Stimulated activated naive B cell treated with anti-CD40 and anti-IgM and Interleukin-4, amounts not matched to agents 10 μg/mL and 1 μg/mL and 100 μg/mL, for 72 hours (primary cell): ENCODE data around the gene GFOD1.
A peak's percentile ranks its signal among the peaks of the same experiment; 100 is the strongest.
"Not testable (repeated sequence)": the region's sequence is repeated elsewhere in the genome, so short reads cannot be mapped to it uniquely, and the experiment has no call there.

Experiments used
- ATAC-seq, 2 donors: fragments of 150-1000 bp; cut with Tn5 transposase; replicated peaks; 2 replicates each; pipeline ENCODE4 v1.10.0; 2021; ENCODE audit warnings: moderate library complexity in 1 of 2
- DNase-seq: peaks from one replicate; pipeline ENCODE4 v3.0.0; 2021
- H3K27ac Mint-ChIP-seq: one replicate; pipeline ENCODE4 v1.8.0; 2022; ENCODE audit warnings: mild to moderate bottlenecking, mixed read lengths
- H3K27me3 Mint-ChIP-seq, 2 donors: one replicate each; pipeline ENCODE4 v1.8.0; 2022; ENCODE audit warnings: mixed read lengths in 2 of 2
- H3K36me3 Mint-ChIP-seq, 2 donors: one replicate each; pipeline ENCODE4 v1.8.0; 2022; ENCODE audit warnings: mixed read lengths in 2 of 2, mild to moderate bottlenecking in 1 of 2
- H3K4me1 Mint-ChIP-seq, 2 donors: one replicate each; pipeline ENCODE4 v1.8.0; 2022; ENCODE audit warnings: mixed read lengths in 2 of 2, mild to moderate bottlenecking in 1 of 2
- H3K4me3 Mint-ChIP-seq, 2 donors: one replicate each; pipeline ENCODE4 v1.8.0; 2022; ENCODE audit warnings: mild to moderate bottlenecking in 2 of 2, mixed read lengths in 2 of 2, moderate library complexity in 1 of 2
- H3K9me3 Mint-ChIP-seq, 2 donors: one replicate each; pipeline ENCODE4 v1.8.0; 2022; ENCODE audit warnings: mixed read lengths in 2 of 2, mild to moderate bottlenecking in 1 of 2

GFOD1 gene

DNA sequence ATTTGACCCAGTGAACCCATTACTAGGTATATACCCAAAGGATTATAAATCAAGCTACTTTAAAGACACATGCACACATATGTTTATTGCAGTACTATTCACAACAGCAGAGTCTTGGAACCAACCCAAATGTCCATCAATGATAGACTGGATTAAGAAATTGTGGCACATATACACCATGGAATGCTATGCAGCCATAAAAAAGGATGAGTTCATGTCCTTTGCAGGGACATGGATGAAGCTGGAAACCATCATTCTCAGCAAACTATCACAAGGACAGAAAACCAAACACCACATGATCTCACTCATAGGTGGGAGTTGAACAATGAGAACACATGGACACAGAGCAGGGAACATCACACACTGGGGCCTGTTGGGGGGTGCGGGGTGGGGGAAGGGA lies 98.2 kb downstream of the GFOD1 start:
- H3K27me3 Mint-ChIP-seq, H3K9me3 Mint-ChIP-seq, ATAC-seq, H3K4me3 Mint-ChIP-seq, DNase-seq, H3K27ac Mint-ChIP-seq: not testable (repeated sequence)
- Mint-ChIP-seq H3K4me1 (peaks cover 14 to 30% of the 10 kb centered on the region in 2 donors), H3K36me3 (peaks cover 2 to 22% of the 10 kb centered on the region in 2 donors)

DNA sequence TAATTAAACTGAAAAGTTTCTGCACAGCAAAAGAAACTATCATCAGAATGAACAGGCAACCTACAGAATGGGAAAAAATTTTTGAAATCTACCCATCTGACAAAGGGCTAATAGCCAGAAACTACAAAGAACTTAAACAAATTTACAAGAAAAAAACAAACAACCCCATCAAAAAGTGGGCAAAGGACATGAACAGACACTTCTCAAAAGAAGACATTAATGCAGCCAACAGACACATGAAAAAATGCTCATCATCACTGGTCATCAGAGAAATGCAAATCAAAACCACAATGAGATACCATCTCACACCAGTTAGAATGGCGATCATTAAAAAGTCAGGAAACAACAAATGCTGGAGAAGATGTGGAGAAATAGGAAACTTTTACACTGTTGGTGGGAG lies 98.6 kb downstream of the GFOD1 start:
- H3K27ac Mint-ChIP-seq, H3K4me3 Mint-ChIP-seq, ATAC-seq, DNase-seq, H3K27me3 Mint-ChIP-seq, H3K9me3 Mint-ChIP-seq: not testable (repeated sequence)
- H3K4me1 Mint-ChIP-seq: peaks cover 14 to 32% of the 10 kb centered on the region in 2 donors
- peaks cover 2 to 22% of the 10 kb centered on the region in 2 donors for H3K36me3 Mint-ChIP-seq

DNA sequence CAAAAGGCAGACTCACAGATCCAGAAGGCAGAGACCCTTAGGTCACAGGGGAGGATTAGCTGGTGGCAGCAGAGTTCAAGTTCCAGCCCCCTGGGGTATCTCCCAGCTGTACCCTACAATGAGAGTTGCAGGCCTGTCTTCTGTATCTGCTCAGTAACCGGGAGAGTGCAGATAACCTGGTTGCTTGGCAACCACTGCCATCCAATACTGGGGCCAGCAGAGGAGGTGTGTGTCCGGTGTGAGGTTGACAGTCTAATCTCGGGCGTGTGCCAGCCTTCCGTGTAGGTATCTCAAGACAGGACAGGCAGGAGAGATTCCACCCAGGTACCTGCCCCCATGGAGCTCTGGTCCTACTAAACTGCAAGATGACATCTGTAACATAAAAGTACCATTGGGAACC lies 102.4 kb downstream of the GFOD1 start:
- Mint-ChIP-seq H3K27me3 (no peaks in the 10 kb centered on the region), H3K36me3 (peaks cover 0 to 18% of the 10 kb centered on the region in 2 donors), H3K4me3 (no peak overlapping the region), H3K4me1 (peaks cover 28 to 45% of the 10 kb centered on the region in 2 donors), H3K27ac (peak overlapping the region; percentile 9), H3K9me3 (no peaks in the 10 kb centered on the region)
- ATAC-seq (no peak), DNase-seq (no peak)

GRCh38 chr6:13384506-13384905 lies 102.9 kb downstream of the GFOD1 start:
- Mint-ChIP-seq H3K36me3 (peaks cover 0 to 15% of the 10 kb centered on the region in 2 donors), H3K4me3 (no peak overlapping the region), H3K27ac (no peak overlapping the region), H3K27me3 (no peaks in the 10 kb centered on the region), H3K9me3 (no peaks in the 10 kb centered on the region), H3K4me1 (peaks cover 28 to 50% of the 10 kb centered on the region in 2 donors)
- ATAC-seq (no peak), DNase-seq (no peak)

DNA sequence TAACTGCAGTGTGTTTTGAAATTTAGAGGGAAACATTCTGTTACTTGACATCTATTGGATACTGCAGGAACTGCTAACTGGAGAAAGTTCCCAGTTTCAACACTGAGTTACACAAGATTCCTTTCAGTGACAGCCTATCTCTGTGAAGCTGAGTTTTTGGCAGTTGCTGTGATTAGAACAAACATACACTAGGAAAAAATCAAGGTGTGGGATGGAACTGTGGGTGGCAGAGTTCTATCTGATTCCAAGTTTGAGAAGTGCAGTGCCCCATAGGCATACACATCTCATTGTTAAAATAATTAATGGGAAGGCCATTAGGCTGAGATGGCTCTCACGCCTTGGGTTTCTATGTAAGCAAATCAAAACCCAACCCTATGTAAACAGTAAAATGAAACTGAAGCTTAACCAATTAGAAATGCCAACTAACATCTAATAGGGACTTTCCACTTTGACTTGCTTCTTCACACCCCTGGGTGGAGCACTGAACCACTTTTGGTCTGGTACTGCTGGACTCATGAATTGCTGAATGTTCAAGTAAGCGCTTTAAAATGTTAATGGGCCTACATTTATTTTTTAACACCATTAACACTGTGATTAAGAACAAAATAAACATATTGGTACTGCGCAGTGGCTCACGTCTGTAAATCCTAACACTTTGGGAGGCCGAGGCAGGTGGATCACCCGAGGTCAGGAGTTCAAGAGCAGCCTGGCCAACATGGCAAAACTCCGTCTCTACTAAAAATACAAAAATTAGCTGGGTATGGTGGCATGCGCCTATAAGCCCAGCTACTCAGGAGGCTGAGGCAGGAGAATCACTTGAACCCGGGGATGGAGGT lies 103.9 kb downstream of the GFOD1 start:
- Mint-ChIP-seq H3K4me1 (peaks cover 35 to 59% of the 10 kb centered on the region in 2 donors), H3K27me3 (no peaks in the 10 kb centered on the region), H3K4me3 (no peak overlapping the region), H3K9me3 (no peaks in the 10 kb centered on the region), H3K27ac (peak overlapping the region; percentile 56), H3K36me3 (peaks cover 0 to 10% of the 10 kb centered on the region in 2 donors)
- peak; percentile 35 for DNase-seq
- peak; percentile 98 to 99 for ATAC-seq

GRCh38 chr6:13380761-13381160 lies 106.6 kb downstream of the GFOD1 start:
- H3K27me3 Mint-ChIP-seq: no peaks in the 10 kb centered on the region
- DNase-seq (no peak), ATAC-seq (no peak)
- H3K27ac Mint-ChIP-seq: no peak overlapping the region
- peaks cover 8 to 17% of the 10 kb centered on the region in 2 donors for H3K36me3 Mint-ChIP-seq
- peaks cover 41 to 67% of the 10 kb centered on the region in 2 donors for H3K4me1 Mint-ChIP-seq
- H3K4me3 Mint-ChIP-seq: no peak overlapping the region
- peaks cover 0 to 3% of the 10 kb centered on the region in 2 donors for H3K9me3 Mint-ChIP-seq

DNA sequence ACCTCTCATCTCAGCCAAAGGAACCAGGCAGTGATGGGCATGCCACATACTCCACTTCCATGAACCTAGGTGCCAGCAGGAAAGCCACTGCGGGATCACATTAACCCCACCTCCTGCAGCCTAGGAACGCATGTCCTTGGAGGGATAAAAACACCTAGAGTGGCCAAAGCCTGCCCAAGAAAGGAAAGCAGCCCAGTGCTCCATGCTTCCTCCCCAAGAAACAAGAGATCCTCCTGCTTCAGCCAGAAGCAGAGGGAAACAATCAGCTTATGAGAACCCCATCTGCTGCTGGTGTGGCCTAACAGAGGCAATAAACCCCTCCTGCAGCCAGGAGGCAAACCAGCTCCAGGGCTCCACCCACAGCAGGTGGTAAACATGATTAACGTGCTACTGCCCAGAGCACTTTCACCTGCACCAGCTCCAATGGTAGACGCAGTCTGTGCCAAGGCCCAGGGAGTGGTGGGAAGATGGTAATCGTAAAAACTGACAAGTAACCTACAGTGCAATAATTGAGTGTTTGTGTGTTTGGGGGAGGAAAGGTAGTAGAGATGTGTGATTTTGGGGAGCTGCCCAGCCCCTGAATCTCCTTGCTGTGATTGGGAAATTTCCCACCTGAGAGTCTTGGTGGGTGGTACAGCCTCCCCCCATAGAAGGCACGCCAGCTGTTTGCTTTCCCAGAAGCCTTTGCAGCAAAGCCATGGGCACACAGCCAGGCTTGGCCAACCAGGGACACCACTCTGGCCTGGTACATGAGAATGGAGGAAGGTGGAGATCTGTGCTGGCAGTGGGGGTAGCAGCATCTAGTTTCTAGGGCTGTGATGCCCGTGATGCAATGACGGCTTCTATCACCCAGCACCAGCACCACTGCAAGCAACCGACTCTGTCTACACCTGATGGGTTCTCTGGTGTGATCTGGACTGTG lies 108.5 kb downstream of the GFOD1 start:
- Mint-ChIP-seq H3K9me3 (peaks cover 0 to 3% of the 10 kb centered on the region in 2 donors), H3K27me3 (no peaks in the 10 kb centered on the region), H3K36me3 (peaks cover 8 to 17% of the 10 kb centered on the region in 2 donors), H3K4me3 (no peak overlapping the region), H3K27ac (no peak overlapping the region), H3K4me1 (peaks cover 42 to 64% of the 10 kb centered on the region in 2 donors)
- ATAC-seq: no peak
- DNase-seq: no peak

- no peak overlapping the region for H3K4me3 Mint-ChIP-seq
- peaks cover 42 to 62% of the 10 kb centered on the region in 2 donors for H3K4me1 Mint-ChIP-seq
- DNase-seq (no peak), ATAC-seq (peak in 1 of 2 donors; percentile 35)
- no peaks in the 10 kb centered on the region for H3K27me3 Mint-ChIP-seq
- peaks cover 0 to 3% of the 10 kb centered on the region in 2 donors for H3K9me3 Mint-ChIP-seq
- H3K36me3 Mint-ChIP-seq: peaks cover 8 to 17% of the 10 kb centered on the region in 2 donors
- H3K27ac Mint-ChIP-seq: no peak overlapping the region
These were observed 110.2 kb downstream of the GFOD1 start for GRCh38 chr6:13377054-13377758.

- DNase-seq (no peak), ATAC-seq (peak in 1 of 2 donors; percentile 61)
These were observed 112.0 kb downstream of the GFOD1 start for GRCh38 chr6:13375360-13375878.

GRCh38 chr6:13373919-13374318 lies 113.5 kb downstream of the GFOD1 start:
- no peak overlapping the region for H3K27ac Mint-ChIP-seq
- peaks cover 8 to 17% of the 10 kb centered on the region in 2 donors for H3K36me3 Mint-ChIP-seq
- no peak overlapping the region for H3K4me3 Mint-ChIP-seq
- H3K27me3 Mint-ChIP-seq: no peaks in the 10 kb centered on the region
- DNase-seq (no peak), ATAC-seq (no peak)
- H3K4me1 Mint-ChIP-seq: peaks cover 33 to 42% of the 10 kb centered on the region in 2 donors
- H3K9me3 Mint-ChIP-seq: peaks cover 0 to 3% of the 10 kb centered on the region in 2 donors

More at GRCh38 chr6:13375360-13375878, 112.0 kb downstream of the GFOD1 start:
- H3K36me3 Mint-ChIP-seq: peaks cover 8 to 17% of the 10 kb centered on the region in 2 donors
- H3K4me1 Mint-ChIP-seq: peaks cover 36 to 53% of the 10 kb centered on the region in 2 donors
- no peaks in the 10 kb centered on the region for H3K27me3 Mint-ChIP-seq
- peaks cover 0 to 3% of the 10 kb centered on the region in 2 donors for H3K9me3 Mint-ChIP-seq
- no peak overlapping the region for H3K4me3 Mint-ChIP-seq
- no peak overlapping the region for H3K27ac Mint-ChIP-seq

DNA sequence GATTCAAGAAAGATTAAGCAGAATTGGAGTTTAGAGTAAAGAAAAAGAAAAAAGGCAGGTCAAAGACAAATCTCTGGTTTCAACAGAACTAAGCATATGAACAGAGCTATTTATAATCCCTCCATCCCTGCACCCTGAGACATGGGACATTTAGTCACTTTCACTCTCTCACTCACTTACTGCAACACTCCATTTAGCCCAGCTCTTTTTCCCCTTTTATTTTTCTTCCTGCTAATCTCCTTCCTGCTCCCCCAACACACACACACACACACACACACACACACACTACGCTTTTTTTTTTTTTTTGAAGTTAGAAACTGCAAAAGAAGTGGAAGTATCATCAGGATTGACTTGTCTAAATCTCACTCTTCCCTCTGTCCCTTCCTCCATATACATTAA lies 113.9 kb downstream of the GFOD1 start:
- Mint-ChIP-seq H3K4me3 (no peak overlapping the region), H3K27me3 (no peaks in the 10 kb centered on the region), H3K27ac (no peak overlapping the region), H3K9me3 (peaks cover 0 to 3% of the 10 kb centered on the region in 2 donors), H3K4me1 (peaks cover 31 to 41% of the 10 kb centered on the region in 2 donors), H3K36me3 (peaks cover 8 to 17% of the 10 kb centered on the region in 2 donors)
- DNase-seq (no peak), ATAC-seq (no peak)

GRCh38 chr6:13372688-13373487 lies 114.5 kb downstream of the GFOD1 start:
- DNase-seq (no peak), ATAC-seq (no peak)
- Mint-ChIP-seq H3K27me3 (no peaks in the 10 kb centered on the region), H3K36me3 (peaks cover 5 to 13% of the 10 kb centered on the region in 2 donors), H3K27ac (no peak overlapping the region), H3K9me3 (peaks cover 0 to 3% of the 10 kb centered on the region in 2 donors), H3K4me3 (no peak overlapping the region), H3K4me1 (peaks cover 29 to 35% of the 10 kb centered on the region in 2 donors)

DNA sequence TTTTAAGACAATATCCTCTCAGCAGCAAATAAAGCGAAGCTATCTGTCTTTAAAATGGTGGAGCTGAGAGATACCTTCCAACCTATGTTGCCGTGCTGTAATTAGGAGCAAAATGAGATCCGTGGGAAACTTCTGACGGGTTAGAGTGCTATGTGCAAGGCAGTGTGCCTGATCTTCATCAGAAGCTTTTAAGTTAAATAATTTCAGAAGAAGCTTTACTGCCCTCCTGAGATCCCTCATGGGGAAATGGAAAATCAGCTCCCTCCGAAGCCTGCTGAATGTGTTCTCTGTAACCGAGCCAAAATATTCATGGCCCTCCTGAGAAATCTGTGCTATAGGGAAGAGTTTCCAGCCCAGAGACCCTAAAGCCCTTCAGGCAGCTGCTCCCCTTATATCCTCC lies 115.3 kb downstream of the GFOD1 start:
- peaks cover 28 to 34% of the 10 kb centered on the region in 2 donors for H3K4me1 Mint-ChIP-seq
- no peak overlapping the region for H3K27ac Mint-ChIP-seq
- DNase-seq: no peak
- no peak overlapping the region for H3K4me3 Mint-ChIP-seq
- no peaks in the 10 kb centered on the region for H3K9me3 Mint-ChIP-seq
- ATAC-seq: no peak
- H3K36me3 Mint-ChIP-seq: peaks cover 0 to 10% of the 10 kb centered on the region in 2 donors
- H3K27me3 Mint-ChIP-seq: no peaks in the 10 kb centered on the region
